MCF 10A (cell line): ENCODE measurements around the gene CACUL1. TPM values are rescaled to one million over a fixed set of nuclear protein-coding genes. Genes with fewer than 3 reads are reported as not detected.
"Not testable (repeated sequence)": the region's sequence is repeated elsewhere in the genome, so short reads cannot be mapped to it uniquely, and the experiment has no call there.

Experiments used
- BruUV-seq: library from RNA; stranded (reverse); fragments of 400-500 nt; replicated peaks from 2 replicates; lab custom pipeline; 2021; lab: Mats Ljungman, UMichigan
- CTCF ChIA-PET: fragments of 300-600 bp; sonication (Branson Sonifier 250); formaldehyde crosslinking; extraction: SDS; loops from one replicate; lab custom pipeline; 2021; ENCODE audit warnings: antibody characterized with exemption, inconsistent platforms; lab: Yijun Ruan, JAX
- POLR2A ChIA-PET: fragments of 300-600, 350-650 bp; sonication (Branson Sonifier 250); formaldehyde crosslinking; extraction: SDS; loops from one replicate; lab custom pipeline; 2020; ENCODE audit warnings: antibody characterized with exemption, inconsistent platforms; lab: Yijun Ruan, JAX
- DNase-seq: peaks from one replicate; pipeline ENCODE4 v3.0.0-alpha.2; 2018; ENCODE audit not compliant: unreplicated experiment
- H3K27ac Mint-ChIP-seq: one replicate; pipeline ENCODE4 v1.8.0; 2022; ENCODE audit warnings: mild to moderate bottlenecking, low read depth, mixed read lengths; ENCODE audit not compliant: unreplicated experiment
- H3K27me3 Mint-ChIP-seq: one replicate; pipeline ENCODE4 v1.8.0; 2022; ENCODE audit warnings: mixed read lengths; ENCODE audit not compliant: insufficient read depth, unreplicated experiment
- H3K36me3 Mint-ChIP-seq: one replicate; pipeline ENCODE4 v1.8.0; 2022; ENCODE audit warnings: mild to moderate bottlenecking, moderate library complexity, mixed read lengths; ENCODE audit not compliant: insufficient read depth, unreplicated experiment
- H3K4me1 Mint-ChIP-seq: one replicate; pipeline ENCODE4 v1.8.0; 2022; ENCODE audit warnings: mixed read lengths; ENCODE audit not compliant: insufficient read depth, unreplicated experiment
- H3K4me3 Mint-ChIP-seq: one replicate; pipeline ENCODE4 v1.8.0; 2022; ENCODE audit warnings: mild to moderate bottlenecking, moderate library complexity, mixed read lengths; ENCODE audit not compliant: unreplicated experiment
- H3K9me3 Mint-ChIP-seq: one replicate; pipeline ENCODE4 v1.8.0; 2022; ENCODE audit warnings: mixed read lengths; ENCODE audit not compliant: unreplicated experiment
- CTCF ChIP-seq: fragments of 200-600 bp; IDR thresholded peaks from one replicate; pipeline ENCODE4 v1.8.0; 2022; ENCODE audit warnings: antibody characterized with exemption, mild to moderate bottlenecking; ENCODE audit not compliant: unreplicated experiment
- intact Hi-C: fragments of 100-400 bp; cut with micrococcal nuclease; formaldehyde crosslinking; loops from 2 replicates; pipeline ENCODE4 v1.14.1; 2022
- total RNA-seq: library from RNA; stranded (reverse); gene quantifications from 2 replicates; pipeline ENCODE4 v1.2.3, GENCODE V29; 2022

Gene CACUL1
- total RNA-seq, 1 experiment from 2014 or later, result 45.9 TPM

DNA sequence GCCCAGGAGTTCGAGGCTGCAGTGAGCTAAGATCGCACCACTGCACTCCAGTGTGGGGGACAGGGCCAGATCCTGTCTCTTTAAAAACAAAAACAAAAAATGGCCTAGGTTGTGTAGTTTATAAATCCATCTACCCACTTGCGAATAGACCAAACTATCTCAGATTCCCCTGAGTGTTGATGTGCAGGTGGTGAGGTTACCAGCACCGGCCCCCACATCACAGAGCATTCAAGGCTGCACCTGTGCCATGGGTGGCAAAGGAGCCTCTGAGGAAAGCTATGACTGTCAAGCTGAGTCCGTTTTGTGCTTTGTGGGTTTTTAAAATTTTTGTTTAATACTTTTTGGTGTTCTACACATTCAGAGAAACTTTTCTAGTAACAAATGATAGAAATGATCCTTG lies 30.8 kb upstream of the CACUL1 start:
- POLR2A ChIA-PET, result interaction anchor here (1.2 kb wide), 1 partner anchor 15 kb away, joined by 4 read pairs; no protein-coding TSS in a partner anchor
- TF ChIP-seq CTCF, result no peak
- no TSS peak for BruUV-seq
- intact Hi-C loops, result no loop called here
- Mint-ChIP-seq H3K27ac (no peak overlapping the region), H3K4me3 (no peak overlapping the region), H3K4me1 (no peaks in the 10 kb centered on the region), H3K36me3 (peaks cover 5% of the 10 kb centered on the region), H3K9me3 (no peaks in the 10 kb centered on the region), H3K27me3 (no peaks in the 10 kb centered on the region)
- DNase-seq, result no peak
- CTCF ChIA-PET, result interaction anchor here (0.7 kb wide), 1 partner anchor 8 kb away, joined by 3 read pairs; no protein-coding TSS in a partner anchor

- ChIA-PET POLR2A (interaction anchor here (1.0 kb wide), 1 partner anchor 14 kb away, joined by 3 read pairs; no protein-coding TSS in a partner anchor), CTCF (interaction anchor here (1.1 kb wide), 1 partner anchor 17 kb away, joined by 3 read pairs; no protein-coding TSS in a partner anchor)
- no peak for TF ChIP-seq CTCF
- no peak overlapping the region for H3K27ac Mint-ChIP-seq
- peaks cover 5% of the 10 kb centered on the region for H3K36me3 Mint-ChIP-seq
- no peaks in the 10 kb centered on the region for H3K9me3 Mint-ChIP-seq
- no peaks in the 10 kb centered on the region for H3K27me3 Mint-ChIP-seq
- no TSS peak for BruUV-seq
- no peaks in the 10 kb centered on the region for H3K4me1 Mint-ChIP-seq
- H3K4me3 Mint-ChIP-seq, result no peak overlapping the region
- intact Hi-C loops, result no loop called here
- no peak for DNase-seq
Observed at GRCh38 chr10:118783776-118784545, 29.2 kb upstream of the CACUL1 start.

DNA sequence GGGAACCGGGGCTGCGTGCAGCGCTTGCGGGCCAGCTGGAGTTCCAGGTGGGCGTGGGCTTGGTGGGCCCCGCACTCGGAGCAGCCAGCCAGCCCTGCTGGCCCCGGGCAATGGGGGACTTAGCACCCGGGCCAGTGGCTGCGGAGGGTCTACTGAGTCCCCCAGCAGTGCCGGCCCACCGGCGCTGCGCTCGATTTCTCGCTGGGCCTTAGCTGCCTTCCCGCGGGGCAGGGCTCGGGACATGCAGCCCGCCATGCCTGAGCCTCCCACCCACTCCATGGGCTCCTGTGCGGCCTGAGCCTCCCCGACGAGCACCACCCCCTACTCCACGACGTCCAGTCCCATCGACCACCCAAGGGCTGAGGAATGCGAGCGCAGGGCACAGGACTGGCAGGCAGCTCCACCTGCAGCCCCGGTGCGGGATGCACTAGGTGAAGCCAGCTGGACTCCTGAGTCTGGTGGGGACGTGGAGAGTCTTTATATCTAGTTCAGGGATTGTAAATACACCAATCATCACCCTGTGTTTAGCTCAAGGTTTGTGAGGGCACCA lies 28.2 kb upstream of the CACUL1 start:
- H3K9me3 Mint-ChIP-seq, H3K27ac Mint-ChIP-seq, CTCF ChIA-PET, H3K36me3 Mint-ChIP-seq, POLR2A ChIA-PET, intact Hi-C loops, H3K27me3 Mint-ChIP-seq, H3K4me1 Mint-ChIP-seq, H3K4me3 Mint-ChIP-seq, BruUV-seq, DNase-seq: not testable (repeated sequence)

- intact Hi-C loops, result no loop called here
- no peak for TF ChIP-seq CTCF
- H3K9me3 Mint-ChIP-seq, result peaks cover 15% of the 10 kb centered on the region
- BruUV-seq, result no TSS peak
- no peak overlapping the region for H3K27ac Mint-ChIP-seq
- no peaks in the 10 kb centered on the region for H3K27me3 Mint-ChIP-seq
- no peak for DNase-seq
- peaks cover 5% of the 10 kb centered on the region for H3K36me3 Mint-ChIP-seq
- no peak overlapping the region for H3K4me3 Mint-ChIP-seq
- no peaks in the 10 kb centered on the region for H3K4me1 Mint-ChIP-seq
- ChIA-PET CTCF (interaction anchor here (0.6 kb wide), 1 partner anchor 89 kb away, joined by 4 read pairs; no protein-coding TSS in a partner anchor), POLR2A (interaction anchor here (0.7 to 1.2 kb wide), 4 partner anchors 11 to 27 kb away, joined by 3 to 4 read pairs (median 3); partner anchors contain the start of gene CACUL1)
Observed at GRCh38 chr10:118781541-118781940, 26.8 kb upstream of the CACUL1 start.
